Epidermal melanocyte (primary cell): ENCODE data around the gene QSOX1.

ENCODE experiments used
- DNase-seq: peaks from one replicate; pipeline ENCODE4 v3.0.0; 2011; ENCODE audit warnings: low spot score; ENCODE audit not compliant: insufficient read length

Gene QSOX1

GRCh38 chr1:180169640-180170195 is 15.0 kb downstream of the QSOX1 start:
- DNase-seq, result no peak

DNA sequence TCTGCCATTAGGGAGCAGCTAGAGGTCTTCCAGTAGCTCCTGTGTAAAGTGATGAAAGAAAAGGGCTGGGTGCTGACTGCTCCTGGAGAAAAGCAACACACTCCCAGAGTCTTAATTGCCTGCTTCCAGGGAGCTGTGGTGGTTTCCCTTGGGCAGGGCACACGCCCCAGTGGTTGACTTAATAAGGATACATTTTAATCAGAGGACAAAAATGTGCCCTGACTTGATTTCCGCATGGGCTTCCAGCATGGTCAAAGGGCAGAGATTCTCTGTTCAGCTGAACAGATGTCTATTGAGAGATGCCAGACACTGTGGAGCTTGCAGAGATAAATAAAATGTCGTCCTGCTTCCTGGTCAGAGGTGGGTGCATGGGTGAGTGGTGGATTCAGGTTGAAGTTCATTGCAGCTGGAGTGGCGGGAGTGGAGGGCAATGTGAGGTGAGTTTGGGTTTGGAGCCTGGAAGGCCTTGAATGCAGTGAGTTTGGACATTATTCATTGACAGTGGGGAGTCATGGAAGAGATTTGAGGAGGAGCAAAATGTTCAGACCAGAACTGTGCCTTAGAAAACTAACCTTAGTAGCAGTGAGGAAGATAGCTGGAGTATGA is 16.0 kb downstream of the QSOX1 start:
- no peak for DNase-seq

GRCh38 chr1:180171691-180172090 is 17.0 kb downstream of the QSOX1 start:
- no peak for DNase-seq

GRCh38 chr1:180173451-180173850 is 18.8 kb downstream of the QSOX1 start:
- DNase-seq, result no peak

DNA sequence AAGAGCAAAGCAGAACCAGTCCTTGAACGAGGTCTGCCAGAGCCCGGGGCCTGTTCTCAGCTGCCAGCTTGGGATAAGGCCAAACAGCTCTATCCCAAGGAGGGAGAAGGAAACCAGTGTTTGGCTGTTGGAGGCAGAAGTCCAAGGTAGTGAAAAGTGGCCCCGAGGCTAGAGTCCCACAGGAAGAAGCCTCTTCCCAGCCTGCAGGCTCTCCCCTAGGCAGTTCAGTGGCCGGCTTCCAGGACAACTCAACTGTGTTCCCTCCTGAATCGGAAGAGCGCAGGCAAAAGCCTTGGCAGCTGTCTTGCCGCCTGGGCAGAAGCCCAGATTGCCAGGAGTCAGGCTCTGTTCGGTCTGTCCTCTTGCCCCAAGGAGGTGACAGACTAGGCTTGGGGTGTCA is 19.3 kb downstream of the QSOX1 start:
- no peak for DNase-seq

- no peak for DNase-seq
These were observed 20.6 kb downstream of the QSOX1 start for GRCh38 chr1:180175291-180175690.

DNA sequence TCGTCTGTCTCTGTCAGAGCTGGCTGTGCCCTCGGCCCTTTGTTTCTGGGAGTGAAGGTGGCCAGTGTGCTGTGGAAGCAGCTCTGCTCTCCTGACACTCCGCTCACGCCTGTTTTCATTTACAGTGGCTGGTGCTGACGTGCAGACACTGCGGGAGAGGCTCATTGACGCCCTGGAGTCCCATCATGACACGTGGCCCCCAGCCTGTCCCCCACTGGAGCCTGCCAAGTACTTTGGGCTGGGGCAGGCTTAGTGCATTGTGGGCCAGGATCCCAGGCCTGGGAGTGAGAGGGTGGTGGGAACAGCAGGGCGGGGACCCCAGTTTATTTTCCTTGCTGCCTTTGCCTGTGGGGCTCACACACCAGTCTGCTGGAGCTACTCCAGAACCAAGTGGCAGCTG is 21.1 kb downstream of the QSOX1 start:
- no peak for DNase-seq

- DNase-seq, result no peak
These were observed 22.3 kb downstream of the QSOX1 start for GRCh38 chr1:180176965-180177364.

DNA sequence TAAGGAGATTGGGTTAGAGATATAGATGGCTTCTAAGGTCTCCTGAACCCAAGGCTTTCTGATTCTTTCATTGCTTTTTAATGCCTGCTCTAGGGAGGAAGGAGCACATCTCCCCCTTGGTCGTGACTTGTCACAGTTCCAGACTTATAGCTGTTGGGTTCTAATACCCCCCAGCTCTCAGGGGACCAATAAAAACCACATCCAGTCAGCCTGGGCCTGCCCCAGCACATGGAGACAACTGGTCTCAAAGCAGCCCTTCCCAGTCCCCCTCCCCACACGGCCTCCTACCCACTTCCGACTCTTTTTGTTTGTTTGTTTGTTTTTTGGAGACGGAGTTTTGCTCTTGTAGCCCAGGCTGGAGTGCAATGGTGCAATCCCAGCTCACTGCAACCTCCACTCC is 23.3 kb downstream of the QSOX1 start:
- DNase-seq, result no peak

- DNase-seq, result peak; percentile 89
These were observed 24.0 kb downstream of the QSOX1 start for GRCh38 chr1:180178511-180179161.

DNA sequence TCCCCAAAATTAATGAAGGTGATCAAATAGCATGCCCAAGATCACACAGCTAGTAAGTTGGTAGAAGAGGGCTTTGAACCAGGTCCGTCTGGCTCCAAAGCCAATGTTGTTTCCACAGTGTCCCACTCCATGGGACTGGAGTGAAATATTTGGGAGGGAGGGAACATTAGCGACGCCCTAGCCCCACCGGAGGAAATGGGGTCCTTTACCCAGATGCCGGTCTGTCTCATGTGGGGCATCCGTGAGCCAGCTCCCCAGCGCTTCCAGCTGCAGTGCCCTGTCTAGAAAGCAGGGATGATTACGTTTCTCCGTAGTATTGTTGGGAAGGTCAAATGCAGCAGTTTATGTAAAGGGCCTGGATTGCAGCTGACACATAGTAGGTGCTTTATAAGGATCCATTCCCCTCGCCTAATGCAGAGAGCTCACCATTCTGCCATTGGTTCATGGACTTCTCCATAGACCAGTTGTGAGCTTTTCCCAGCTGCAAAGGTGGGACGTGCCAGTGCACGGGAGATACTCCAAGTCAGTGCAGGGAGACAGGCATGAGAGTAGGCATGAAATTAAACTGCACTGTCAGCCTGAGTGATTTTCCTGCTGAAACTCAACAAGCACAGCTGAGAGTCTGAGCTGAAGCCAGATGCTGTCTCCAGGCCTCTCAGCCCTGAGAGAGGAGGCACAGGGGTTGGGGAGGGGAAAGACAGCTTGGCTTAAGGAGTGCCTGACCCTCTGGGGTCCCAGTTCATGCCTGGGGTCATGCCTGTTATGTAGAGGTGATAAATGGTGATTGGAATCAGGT is 24.7 kb downstream of the QSOX1 start:
- DNase-seq, result no peak

DNA sequence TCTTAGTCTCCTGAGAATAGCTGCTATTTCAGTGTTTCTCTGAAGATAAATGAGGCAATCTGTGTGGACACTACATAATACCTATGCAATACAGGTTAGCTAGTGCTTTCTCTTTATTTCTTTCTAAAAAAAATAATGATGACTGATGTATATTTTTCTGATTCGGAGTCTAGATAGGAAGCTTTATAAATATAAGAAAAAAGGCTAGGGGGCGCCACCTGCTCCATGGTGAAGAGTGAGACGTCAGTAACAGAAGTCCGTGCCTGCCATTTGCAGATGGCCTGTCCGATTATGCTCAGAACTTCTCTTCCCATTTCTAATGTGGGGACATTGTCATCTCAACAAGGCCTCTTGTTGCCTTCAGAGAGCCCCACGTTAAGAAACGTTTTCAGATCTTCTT is 26.4 kb downstream of the QSOX1 start:
- DNase-seq, result no peak

- no peak for DNase-seq
These were observed 27.4 kb downstream of the QSOX1 start for GRCh38 chr1:180181996-180182642.

DNA sequence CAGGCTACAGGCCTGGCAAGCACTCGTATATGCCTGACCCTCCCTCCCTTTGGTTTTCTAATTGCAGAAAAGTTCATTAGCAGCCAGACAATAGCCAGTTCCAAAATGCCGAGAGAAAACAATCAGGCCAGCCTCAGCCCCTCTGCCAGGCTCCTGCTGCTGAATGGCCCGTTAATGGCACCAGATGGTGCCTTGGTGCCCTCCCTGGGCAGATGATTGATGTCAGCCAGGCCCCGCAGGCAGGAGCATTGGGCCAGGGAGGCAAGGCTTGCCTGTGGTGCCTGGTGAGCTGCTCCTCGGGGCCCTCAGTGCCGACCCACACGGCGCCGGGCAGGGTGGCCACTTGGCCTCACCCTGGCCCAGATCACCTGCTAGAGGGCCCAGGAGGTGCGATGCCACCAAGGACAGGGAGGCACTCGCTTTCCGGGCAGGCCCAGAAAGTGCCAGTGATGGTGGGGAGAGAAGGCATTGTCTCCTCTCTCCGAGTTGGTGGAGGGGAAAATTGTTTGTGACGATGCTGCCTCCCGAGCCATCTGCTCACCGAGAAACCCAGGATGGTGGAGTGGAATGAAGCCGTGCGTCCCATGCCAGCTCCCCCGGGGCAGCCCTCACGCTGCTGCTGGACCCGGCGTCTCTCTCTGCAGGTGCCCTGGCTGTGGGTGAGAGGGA is 28.1 kb downstream of the QSOX1 start:
- no peak for DNase-seq

DNA sequence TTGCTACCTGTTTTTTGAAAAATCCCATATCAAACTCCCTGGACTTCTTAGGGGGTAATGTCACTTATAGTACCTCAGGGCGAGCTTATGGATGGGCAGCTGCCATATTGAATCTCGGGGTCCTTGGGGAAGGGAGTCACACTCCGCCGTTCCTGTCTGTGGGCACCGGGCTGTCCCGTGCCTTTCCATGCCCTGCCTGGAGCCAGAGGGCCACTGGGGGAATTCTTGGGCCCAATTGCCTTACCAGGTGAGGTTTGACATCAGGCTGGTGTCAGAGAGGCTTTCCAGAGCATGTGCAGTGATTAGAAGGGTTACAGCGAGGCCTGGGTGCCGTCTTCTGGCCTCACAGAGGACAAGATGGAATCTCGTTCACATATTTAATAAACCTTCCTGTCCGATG is 28.8 kb downstream of the QSOX1 start:
- DNase-seq, result no peak

DNA sequence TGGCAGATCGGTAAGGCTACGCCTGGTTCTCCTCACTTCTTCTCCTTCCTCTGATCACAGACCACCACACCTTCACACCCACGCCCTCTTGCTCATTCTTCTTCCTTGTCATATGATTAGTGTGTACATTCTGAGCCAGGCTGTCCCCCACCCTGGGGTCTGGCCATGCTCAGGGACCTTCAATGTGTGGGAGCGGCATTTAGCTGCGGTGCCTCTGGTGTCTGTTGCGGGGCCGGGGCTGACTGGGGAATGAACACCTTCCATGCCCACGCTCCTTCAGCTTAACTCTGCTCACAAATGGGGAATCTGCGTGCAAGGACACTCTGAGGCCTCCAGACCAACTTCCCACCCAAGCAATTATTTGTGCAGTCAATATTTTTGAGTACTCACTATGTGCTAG is 29.4 kb downstream of the QSOX1 start:
- no peak for DNase-seq

GRCh38 chr1:180185281-180185680 is 30.6 kb downstream of the QSOX1 start:
- DNase-seq, result no peak

GRCh38 chr1:180185971-180186645 is 31.4 kb downstream of the QSOX1 start:
- DNase-seq, result no peak

- DNase-seq, result no peak
These were observed 32.2 kb downstream of the QSOX1 start for GRCh38 chr1:180186831-180187230.

GRCh38 chr1:180187626-180188025 is 33.0 kb downstream of the QSOX1 start:
- DNase-seq, result no peak

DNA sequence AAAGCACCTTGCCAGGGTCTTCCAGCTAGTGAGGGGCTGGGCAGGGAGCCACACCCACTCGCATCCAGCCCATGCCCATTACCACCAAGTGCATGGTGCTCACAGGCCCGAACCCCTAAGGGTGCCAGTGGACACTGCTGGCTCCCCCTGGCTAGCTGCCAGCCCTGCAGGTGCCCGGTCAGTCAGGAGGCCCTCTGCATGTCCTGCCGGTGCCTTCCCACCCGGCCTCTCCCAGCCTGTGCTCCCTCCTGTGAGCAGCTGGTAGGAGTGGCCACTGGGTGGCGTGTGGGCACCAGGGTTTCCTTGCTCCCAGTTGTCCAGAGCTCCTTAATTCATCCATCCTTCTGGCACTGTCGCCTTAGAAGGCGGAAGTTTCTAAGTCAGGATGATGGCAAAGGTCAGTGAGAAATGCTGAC is 33.4 kb downstream of the QSOX1 start:
- DNase-seq, result peak; percentile 78
